HCT116 (cell line): ENCODE data around the gene TRABD. TPM values are rescaled to one million over a fixed set of nuclear protein-coding genes. Genes with fewer than 3 reads are reported as not detected.

Source experiments
- ATAC-seq: fragments of 200-7000 bp; cut with Tn5 transposase; 2 replicates; pipeline ENCODE4 v1.9.1; 2020; ENCODE audit warnings: mild to moderate bottlenecking, moderate library complexity
- BruUV-seq: library from RNA; stranded (reverse); fragments of 400-500 nt; replicated peaks from 2 replicates; lab custom pipeline; 2021; lab: Mats Ljungman, UMichigan
- CTCF ChIA-PET: fragments of 300-600 bp; sonication (Branson Sonifier 250); formaldehyde crosslinking; loops from one replicate; lab custom pipeline; 2021; ENCODE audit warnings: antibody characterized with exemption; lab: Charles Lee
- POLR2A ChIA-PET: fragments of 300-600, 350-600 bp; sonication (Branson Sonifier 250); formaldehyde crosslinking; loops from one replicate; lab custom pipeline; 2021; ENCODE audit warnings: antibody characterized with exemption; lab: Charles Lee
- RAD21 ChIA-PET, 2 experiments: fragments of 300-600 bp; sonication (Branson Sonifier 250); formaldehyde crosslinking; loops; one replicate each; lab custom pipeline; 2023; ENCODE audit warnings: low total read pairs in 2 of 2; ENCODE audit not compliant: uncharacterized antibody in 2 of 2, unreplicated experiment in 2 of 2, low non-redundant PET in 1 of 2; lab: Charles Lee
- DNase-seq: peaks from one replicate; pipeline ENCODE4 v3.0.0-alpha.2; 2010; ENCODE audit warnings: low read depth, low spot score
- H2AFZ ChIP-seq: fragments of 200-600 bp; shearing (Covaris generic), sonication (generic); 2 replicates; pipeline ENCODE4 v1.6.1; 2017; ENCODE audit warnings: low read depth, mixed run types, mixed read lengths, antibody characterized with exemption, low read length; ENCODE audit not compliant: poor library complexity, severe bottlenecking
- H3K27ac ChIP-seq: 2 replicates; pipeline ENCODE4 v1.5.1; 2012; ENCODE audit warnings: low read depth, low read length
- H3K27me3 ChIP-seq: fragments of 200-600 bp; sonication (generic); 2 replicates; pipeline ENCODE4 v1.6.1; 2016; ENCODE audit warnings: mixed run types, low read length, mixed read lengths; ENCODE audit not compliant: insufficient read depth
- H3K36me3 ChIP-seq, 2 experiments: fragments of 200-500 bp in 1 of 2; fragments of 200-600 bp in 1 of 2; sonication (Bioruptor generic) in 1 of 2; sonication (generic) in 1 of 2; 2 replicates each; pipeline versions ENCODE4 v1.5.1 to v1.6.1; 2014 to 2016; ENCODE audit warnings: low read length in 2 of 2, inconsistent platforms in 1 of 2, mixed read lengths in 1 of 2, mixed run types in 1 of 2; ENCODE audit not compliant: insufficient read depth in 2 of 2, control insufficient read depth in 1 of 2
- H3K4me1 ChIP-seq, 2 experiments: fragments of 200-600 bp in 1 of 2; sonication (generic) in 1 of 2; 2 replicates each; pipeline versions ENCODE4 v1.5.1 to v1.6.1; 2012 to 2017; ENCODE audit warnings: low read length in 2 of 2, inconsistent platforms in 1 of 2, mild to moderate bottlenecking in 1 of 2, mixed read lengths in 1 of 2, mixed run types in 1 of 2, moderate library complexity in 1 of 2; ENCODE audit not compliant: insufficient read depth in 2 of 2, control insufficient read depth in 1 of 2
- H3K4me2 ChIP-seq: fragments of 200-600 bp; sonication (generic); 2 replicates; pipeline ENCODE4 v1.6.1; 2017; ENCODE audit warnings: mixed run types, low read length, mixed read lengths
- H3K4me3 ChIP-seq, 2 experiments: fragments of 200-600 bp in 1 of 2; sonication (generic) in 1 of 2; replicated peaks in 1 of 2; 2 replicates each; pipeline ENCODE4 v1.5.1; 2011 to 2016; ENCODE audit warnings: low read length in 2 of 2, control low read depth in 1 of 2, low read depth in 1 of 2, mild to moderate bottlenecking in 1 of 2, mixed read lengths in 1 of 2, mixed run types in 1 of 2
- H3K79me2 ChIP-seq: fragments of 200-600 bp; sonication (generic); 2 replicates; pipeline ENCODE4 v1.6.1; 2017; ENCODE audit warnings: mild to moderate bottlenecking, mixed run types, low read length, moderate library complexity, mixed read lengths; ENCODE audit not compliant: insufficient read depth
- H3K9ac ChIP-seq: fragments of 200-600 bp; sonication (generic); 2 replicates; pipeline ENCODE4 v1.6.1; 2016; ENCODE audit warnings: low read length, mixed read lengths
- H3K9me2 ChIP-seq: fragments of 200-600 bp; sonication (generic), shearing (Covaris generic); 2 replicates; pipeline ENCODE4 v1.6.1; 2017; ENCODE audit warnings: mixed run types, mild to moderate bottlenecking, moderate library complexity; ENCODE audit not compliant: insufficient read depth
- H3K9me3 ChIP-seq, 2 experiments: fragments of 200-500 bp in 1 of 2; fragments of 200-600 bp in 1 of 2; sonication (Bioruptor generic) in 1 of 2; sonication (generic) in 1 of 2; 2 replicates each; pipeline ENCODE4 v1.6.1; 2014 to 2017; ENCODE audit warnings: low read length in 2 of 2, mixed read lengths in 2 of 2, inconsistent platforms in 1 of 2, low read depth in 1 of 2, mild to moderate bottlenecking in 1 of 2, mixed run types in 1 of 2, moderate library complexity in 1 of 2; ENCODE audit not compliant: control insufficient read depth in 1 of 2, insufficient read depth in 1 of 2
- H4K20me1 ChIP-seq: fragments of 200-600 bp; sonication (generic), shearing (Covaris generic); 2 replicates; pipeline ENCODE4 v1.6.1; 2017; ENCODE audit warnings: mixed run types, mild to moderate bottlenecking, moderate library complexity; ENCODE audit not compliant: insufficient read depth
- CBX3 ChIP-seq: IDR thresholded peaks from 2 replicates; pipeline ENCODE4 v1.6.1; 2012; ENCODE audit warnings: low read depth
- ELF1 ChIP-seq: IDR thresholded peaks from 2 replicates; pipeline ENCODE4 v1.6.1; 2012; ENCODE audit warnings: low read depth, borderline replicate concordance
- JUND ChIP-seq: IDR thresholded peaks from 2 replicates; pipeline ENCODE4 v1.6.1; 2012
- POLR2A ChIP-seq: IDR thresholded peaks from 2 replicates; pipeline ENCODE4 v1.7.0; 2011; ENCODE audit warnings: borderline replicate concordance; ENCODE audit not compliant: insufficient read depth, insufficient read length; ENCODE audit errors: extremely low read depth
- SIN3A ChIP-seq: IDR thresholded peaks from 2 replicates; pipeline ENCODE4 v1.6.1; 2012; ENCODE audit warnings: low read depth
- ZNF274 ChIP-seq: fragments of 200-500 bp; sonication (Bioruptor generic); IDR thresholded peaks from 2 replicates; pipeline ENCODE4 v1.6.1; 2014; ENCODE audit warnings: mild to moderate bottlenecking, low read depth, low read length, inconsistent platforms
- intact Hi-C: fragments of 100-400 bp; cut with micrococcal nuclease; formaldehyde crosslinking; loops from 2 replicates; pipeline ENCODE4 v1.10.0; 2022
- total RNA-seq: library from RNA; stranded (reverse); gene quantifications from one replicate; pipeline ENCODE4 v1.2.1, GENCODE V29; 2021; ENCODE audit not compliant: unreplicated experiment
- TF ChIP-seq, protein P1 (sequence below): IDR thresholded peaks from 2 replicates; pipeline ENCODE4 v1.6.1; 2012; ENCODE audit warnings: low read depth
- TF ChIP-seq, protein P2 (sequence below): IDR thresholded peaks from 2 replicates; pipeline ENCODE4 v1.6.1; 2012

TRABD gene
- total RNA-seq, 1 experiment from 2014 or later: 90.3 TPM

DNA sequence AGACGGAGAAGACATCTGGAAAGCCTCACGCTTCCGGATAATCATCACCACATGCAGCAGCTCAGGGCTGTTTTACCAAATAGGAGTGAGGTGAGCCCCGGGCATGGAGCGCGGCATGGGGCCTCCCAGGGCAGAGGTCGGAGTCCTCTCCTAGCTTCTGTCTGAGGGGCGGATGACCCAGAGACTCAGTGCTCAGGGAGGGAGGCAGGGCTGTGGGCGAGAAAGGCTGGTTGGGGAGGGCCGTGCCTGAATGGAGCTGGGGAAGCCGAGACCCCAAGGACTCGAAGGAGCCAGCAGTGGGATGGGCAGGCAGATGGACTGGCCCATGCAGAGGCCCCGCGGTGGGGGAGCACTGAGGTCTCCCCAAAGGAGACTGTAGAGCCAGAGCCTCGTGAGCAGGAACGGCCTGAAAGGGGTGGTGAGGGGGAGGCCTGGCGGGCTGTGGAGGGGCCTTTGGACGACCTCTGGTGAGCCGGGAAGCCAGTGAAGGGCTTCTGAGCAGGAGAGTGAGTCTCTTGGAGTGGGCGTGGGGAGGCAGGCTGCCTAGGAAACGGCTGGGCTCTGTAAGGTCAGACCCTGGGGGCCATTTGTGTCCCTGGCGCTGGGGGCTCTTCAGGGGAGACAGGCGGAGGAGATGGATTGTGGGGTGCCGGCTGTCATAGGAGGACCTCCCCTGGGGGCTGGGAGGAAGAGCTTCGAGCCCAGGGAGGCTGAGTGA lies 39.8 kb upstream of the TRABD start:
- CTCF ChIA-PET: no interaction called here
- no peak for ATAC-seq
- no peaks in the 10 kb centered on the region for H3K27me3 ChIP-seq
- no peak overlapping the region for H2AFZ ChIP-seq
- H3K9me3 ChIP-seq: no peaks in the 10 kb centered on the region
- H3K4me2 ChIP-seq: no peak overlapping the region
- RAD21 ChIA-PET: no interaction called here
- intact Hi-C loops: loop anchor here (1.0 to 5.0 kb wide), 2 partner anchors 95 to 214 kb away; no protein-coding TSS in a partner anchor
- H3K4me1 ChIP-seq: peaks cover 3 to 9% of the 10 kb centered on the region in 2 experiments; a peak in 2 of 4 replicates
- no peaks in the 10 kb centered on the region for H3K79me2 ChIP-seq
- H3K36me3 ChIP-seq: no peaks in the 10 kb centered on the region
- H3K9ac ChIP-seq: no peak overlapping the region
- no peak for DNase-seq
- no peak for TF ChIP-seq ZNF274
- TF ChIP-seq, protein P1, sequence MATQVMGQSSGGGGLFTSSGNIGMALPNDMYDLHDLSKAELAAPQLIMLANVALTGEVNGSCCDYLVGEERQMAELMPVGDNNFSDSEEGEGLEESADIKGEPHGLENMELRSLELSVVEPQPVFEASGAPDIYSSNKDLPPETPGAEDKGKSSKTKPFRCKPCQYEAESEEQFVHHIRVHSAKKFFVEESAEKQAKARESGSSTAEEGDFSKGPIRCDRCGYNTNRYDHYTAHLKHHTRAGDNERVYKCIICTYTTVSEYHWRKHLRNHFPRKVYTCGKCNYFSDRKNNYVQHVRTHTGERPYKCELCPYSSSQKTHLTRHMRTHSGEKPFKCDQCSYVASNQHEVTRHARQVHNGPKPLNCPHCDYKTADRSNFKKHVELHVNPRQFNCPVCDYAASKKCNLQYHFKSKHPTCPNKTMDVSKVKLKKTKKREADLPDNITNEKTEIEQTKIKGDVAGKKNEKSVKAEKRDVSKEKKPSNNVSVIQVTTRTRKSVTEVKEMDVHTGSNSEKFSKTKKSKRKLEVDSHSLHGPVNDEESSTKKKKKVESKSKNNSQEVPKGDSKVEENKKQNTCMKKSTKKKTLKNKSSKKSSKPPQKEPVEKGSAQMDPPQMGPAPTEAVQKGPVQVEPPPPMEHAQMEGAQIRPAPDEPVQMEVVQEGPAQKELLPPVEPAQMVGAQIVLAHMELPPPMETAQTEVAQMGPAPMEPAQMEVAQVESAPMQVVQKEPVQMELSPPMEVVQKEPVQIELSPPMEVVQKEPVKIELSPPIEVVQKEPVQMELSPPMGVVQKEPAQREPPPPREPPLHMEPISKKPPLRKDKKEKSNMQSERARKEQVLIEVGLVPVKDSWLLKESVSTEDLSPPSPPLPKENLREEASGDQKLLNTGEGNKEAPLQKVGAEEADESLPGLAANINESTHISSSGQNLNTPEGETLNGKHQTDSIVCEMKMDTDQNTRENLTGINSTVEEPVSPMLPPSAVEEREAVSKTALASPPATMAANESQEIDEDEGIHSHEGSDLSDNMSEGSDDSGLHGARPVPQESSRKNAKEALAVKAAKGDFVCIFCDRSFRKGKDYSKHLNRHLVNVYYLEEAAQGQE: no peak
- no peak for TF ChIP-seq POLR2A
- TF ChIP-seq, protein P2, sequence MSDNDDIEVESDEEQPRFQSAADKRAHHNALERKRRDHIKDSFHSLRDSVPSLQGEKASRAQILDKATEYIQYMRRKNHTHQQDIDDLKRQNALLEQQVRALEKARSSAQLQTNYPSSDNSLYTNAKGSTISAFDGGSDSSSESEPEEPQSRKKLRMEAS: no peak
- no peak for TF ChIP-seq JUND
- no peak for TF ChIP-seq CBX3
- TF ChIP-seq SIN3A: no peak
- no peak for TF ChIP-seq ELF1
- POLR2A ChIA-PET: no interaction called here
- H3K9me2 ChIP-seq: no peaks in the 10 kb centered on the region
- BruUV-seq: no TSS peak
- no peak overlapping the region for H3K4me3 ChIP-seq
- no peak overlapping the region for H3K27ac ChIP-seq
- no peaks in the 10 kb centered on the region for H4K20me1 ChIP-seq
